GM18873 (cell line): ENCODE data around the gene SLC25A47.
"Not testable (repeated sequence)": the region's sequence is repeated elsewhere in the genome, so short reads cannot be mapped to it uniquely, and the experiment has no call there.

Experiments
- ATAC-seq: cut with Tn5 transposase; IDR thresholded peaks from one replicate; pipeline ENCODE4 v1.9.1; 2021; ENCODE audit warnings: mild to moderate bottlenecking, moderate library complexity, moderate number of reproducible peaks; ENCODE audit not compliant: unreplicated experiment, low FRiP score

The SLC25A47 gene, protein sequence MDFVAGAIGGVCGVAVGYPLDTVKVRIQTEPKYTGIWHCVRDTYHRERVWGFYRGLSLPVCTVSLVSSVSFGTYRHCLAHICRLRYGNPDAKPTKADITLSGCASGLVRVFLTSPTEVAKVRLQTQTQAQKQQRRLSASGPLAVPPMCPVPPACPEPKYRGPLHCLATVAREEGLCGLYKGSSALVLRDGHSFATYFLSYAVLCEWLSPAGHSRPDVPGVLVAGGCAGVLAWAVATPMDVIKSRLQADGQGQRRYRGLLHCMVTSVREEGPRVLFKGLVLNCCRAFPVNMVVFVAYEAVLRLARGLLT

DNA sequence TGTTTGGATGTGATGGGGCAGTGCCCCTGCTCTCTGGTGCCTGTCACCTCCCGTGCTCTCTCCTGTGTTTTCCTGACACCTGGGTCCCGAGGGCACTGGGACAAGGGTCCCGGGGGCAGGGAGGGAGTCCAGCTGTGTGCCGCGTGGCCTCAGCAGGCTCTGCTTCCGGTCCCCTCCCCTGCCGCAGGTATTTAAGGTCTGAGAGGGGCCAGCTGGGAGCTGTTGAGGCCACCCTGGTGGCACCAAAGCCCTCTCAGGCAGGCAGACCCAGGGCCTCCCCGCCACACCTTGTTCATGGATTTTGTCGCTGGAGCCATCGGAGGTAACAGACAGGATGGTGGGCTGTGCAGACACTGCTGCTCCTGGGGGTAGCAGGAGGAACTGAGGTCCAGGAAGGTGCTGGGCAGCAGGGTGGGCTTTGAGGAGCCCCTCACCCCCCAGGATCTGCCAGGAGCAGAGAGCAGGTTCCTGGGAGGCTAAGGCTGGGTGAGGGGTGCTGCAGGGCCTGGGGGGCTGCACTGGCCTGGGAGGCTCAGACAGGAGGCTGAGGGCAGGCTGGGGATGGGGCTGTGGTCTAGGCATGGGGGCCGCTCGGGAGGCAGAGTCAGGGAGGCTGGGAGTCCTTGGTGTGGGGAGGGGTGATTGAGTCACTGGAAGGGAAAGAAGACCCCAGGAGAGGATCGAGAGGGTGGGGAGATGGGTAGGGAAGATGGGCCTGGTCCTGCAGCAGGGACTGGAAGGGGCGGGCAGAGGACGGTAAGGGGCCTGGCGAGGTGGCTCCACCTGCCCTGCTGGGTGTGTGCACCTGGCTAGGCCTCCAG, at the start of gene SLC25A47:
SLC25A47 (plus strand) TSS at position 219 of the 821 bp plus-strand sequence; CDS start at position 295, 76 bp downstream.
- no peak for ATAC-seq

DNA sequence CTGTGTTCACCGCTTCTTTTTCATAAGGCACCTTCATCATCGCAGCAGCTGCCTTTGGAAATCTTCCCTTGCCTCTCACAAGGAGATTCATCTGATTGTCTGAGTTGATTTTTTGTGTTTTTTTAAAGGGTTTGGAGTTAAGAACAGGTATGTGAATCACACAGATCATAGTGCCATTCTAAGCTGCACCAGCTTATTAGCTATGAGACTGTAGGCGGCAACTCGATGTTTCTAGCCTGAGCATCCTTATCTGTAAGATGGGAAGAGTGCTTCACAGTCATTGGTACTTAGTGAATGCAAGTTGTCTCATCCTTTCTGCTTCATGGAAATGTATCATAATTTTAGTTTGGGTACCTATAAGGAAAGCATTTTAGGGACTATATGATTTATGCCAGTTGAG, 48.9 kb upstream of the SLC25A47 start:
- ATAC-seq: no peak

DNA sequence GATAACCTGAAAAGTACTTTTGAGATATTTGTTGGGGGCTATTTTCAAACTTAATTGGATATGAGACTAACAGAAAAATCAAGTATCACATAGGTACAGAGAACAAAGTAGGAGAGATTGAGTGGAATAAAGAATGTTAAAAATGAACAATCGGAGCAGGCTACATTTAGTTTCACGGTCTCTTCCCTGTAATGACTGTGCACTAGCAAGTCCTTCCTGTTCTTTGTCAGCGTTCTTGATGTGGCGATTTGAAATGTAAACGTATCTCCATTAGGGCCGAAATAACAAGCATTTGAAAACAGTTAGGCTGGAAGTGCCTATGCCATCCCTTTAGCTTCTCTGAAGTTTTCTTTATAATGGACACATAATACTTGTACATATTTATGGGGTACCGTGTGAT, 47.9 kb upstream of the SLC25A47 start:
- ATAC-seq: no peak

DNA sequence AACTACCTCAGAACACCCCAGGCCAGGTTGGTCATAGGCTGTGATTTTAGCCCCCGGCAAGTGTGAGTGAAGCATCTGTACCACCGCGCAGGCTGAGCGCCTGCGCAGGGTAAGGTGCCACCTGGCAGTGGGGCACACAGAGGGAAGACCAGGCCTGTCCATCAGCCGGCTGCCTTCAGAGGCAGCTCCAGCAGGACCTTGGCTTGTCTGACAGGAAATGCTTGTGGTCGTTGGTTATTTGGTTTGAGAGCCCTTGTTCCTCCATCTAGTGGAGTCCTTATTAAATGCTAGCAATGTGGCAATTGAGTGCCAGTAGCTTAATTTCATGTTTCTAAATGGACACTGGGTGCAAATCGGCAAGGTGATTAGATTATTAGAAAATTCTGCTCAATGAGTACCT, 44.4 kb upstream of the SLC25A47 start:
- no peak for ATAC-seq

DNA sequence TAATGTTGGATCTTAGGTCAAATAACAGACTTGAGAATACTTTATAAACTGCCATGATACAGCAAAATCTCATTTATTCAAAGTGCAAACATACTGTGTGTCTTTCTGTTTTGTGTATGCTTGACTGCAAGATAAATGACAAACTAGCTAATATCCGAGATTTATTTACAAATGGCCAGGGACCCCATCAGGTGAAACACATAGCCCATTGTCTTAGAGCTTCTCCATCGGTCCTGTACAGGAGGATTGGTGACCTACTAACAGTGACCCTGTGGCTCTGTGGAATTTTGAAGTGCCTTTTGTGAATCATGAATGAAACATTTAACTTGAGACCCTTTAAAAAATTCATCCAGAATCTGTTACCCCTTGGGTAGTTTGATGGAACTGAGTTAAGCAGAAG, 44.0 kb upstream of the SLC25A47 start:
- ATAC-seq: no peak

DNA sequence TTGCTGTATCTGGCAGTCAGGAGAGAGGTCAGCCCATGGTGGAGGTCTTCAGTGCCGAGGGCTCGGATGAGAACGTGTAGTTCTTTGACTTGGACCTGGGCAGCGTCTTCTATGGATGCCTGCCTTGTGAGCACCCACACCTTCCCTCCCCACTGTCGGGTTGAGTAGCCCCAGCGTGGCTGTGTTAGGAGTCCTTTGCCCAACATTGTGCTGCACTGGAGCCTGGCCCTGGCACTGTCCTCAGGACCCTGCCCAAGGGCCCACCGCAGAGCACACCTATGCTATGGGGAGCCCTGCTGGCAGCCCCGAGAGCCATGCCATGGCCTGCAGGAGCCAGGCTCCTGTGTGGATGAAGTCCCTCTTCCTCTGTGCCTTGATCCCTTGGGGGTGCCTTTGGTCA, 43.6 kb upstream of the SLC25A47 start:
- ATAC-seq: no peak

DNA sequence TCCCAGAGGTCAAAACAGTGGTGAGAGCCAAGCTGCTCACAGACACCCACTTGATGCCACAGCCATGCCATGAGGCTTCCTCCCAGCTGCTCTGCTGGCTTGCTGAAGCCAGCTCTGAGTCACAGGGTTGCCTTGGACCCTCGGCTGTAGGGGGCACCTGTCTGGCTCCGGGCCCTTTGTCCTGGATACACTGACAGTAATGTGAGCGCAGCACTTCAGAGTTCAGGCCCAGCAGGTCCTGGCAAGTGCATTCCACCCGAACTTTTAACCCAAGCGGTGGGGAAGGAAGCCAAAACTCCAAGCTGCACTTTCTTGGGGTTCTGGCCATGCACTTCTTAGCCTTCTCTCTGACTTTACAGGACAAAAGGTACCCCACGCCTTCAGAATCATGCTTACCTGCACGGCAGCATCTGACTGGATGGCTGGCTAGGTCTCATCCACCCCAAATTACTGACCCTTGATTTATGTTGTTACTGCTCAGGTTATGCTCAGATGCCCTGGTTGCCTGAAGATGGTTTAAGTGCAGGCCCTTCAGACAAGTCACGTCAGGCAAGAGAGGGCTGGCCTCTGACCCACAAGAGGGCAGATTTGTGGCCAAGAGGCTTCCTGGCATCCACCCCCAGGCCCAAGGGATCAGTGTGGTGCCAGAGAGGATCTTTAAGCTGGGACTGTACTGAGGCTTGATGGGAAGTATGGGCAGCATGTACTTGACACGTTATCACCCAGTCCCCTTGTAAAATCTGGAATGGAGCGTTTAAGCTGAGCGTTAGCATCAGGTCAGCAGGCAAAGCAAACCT, 41.7 kb upstream of the SLC25A47 start:
- no peak for ATAC-seq

DNA sequence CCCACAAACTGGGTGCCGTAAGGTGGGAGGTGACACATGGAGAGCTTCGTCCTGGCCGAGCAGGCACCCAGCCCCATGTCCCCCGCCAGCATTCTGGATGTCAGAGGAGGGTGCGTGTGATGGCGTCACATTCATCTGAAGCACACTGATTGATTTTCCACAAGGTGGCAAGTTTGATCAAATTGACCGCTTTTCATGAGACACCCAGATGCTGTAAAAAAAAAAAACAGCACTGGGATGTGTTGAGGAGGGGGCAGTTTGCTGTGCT, 41.1 kb upstream of the SLC25A47 start:
- no peak for ATAC-seq

DNA sequence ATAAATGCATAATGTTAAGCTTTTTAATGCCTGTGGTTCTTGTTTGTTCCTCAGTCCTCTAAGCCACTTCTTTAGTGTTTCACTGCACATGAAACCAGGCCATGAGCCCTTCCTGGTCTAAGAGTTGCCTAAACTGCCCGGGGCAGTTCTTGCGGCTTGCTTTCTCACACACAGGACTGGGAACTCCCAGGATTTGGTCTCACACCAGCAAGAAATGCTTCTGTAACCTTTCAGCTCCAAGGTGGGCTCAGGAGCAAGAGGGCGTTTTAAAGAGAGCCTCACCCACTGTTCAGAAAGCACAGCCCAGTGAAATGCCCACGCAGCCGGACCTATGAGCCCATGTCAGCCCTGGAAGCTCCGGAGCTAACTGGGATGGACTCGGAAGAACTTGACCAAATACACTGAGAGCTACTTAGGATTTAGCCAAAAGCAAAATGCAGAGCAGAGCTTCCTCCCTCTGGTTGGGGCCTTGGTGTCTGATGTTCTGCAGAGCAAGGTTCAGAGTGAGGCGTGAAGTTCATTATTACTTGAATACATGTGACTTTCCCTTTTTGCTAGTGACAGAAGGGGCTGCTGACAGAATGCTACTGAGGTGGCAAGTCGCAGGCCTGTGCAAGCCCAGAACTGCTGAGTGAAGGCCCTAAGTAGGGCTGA, 40.2 kb upstream of the SLC25A47 start:
- ATAC-seq: no peak

DNA sequence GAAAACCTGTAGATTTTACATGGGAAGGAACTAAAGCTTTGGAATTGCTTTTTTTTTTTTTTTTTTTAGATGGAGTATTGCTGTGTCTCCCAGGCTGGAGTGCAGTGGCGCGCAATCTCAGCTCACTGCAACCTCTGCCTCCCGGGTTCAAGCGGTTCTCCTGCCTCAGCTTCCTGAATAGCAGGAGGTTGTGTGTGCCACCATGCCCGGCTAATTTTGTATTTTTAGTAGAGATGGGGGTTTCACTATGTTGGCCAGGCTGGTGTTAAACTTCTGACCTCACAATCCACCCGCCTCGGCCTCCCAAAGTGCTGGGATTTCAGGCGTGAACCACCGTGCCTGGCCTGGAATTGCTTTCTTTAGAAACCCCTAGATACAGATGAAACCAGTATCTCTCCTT, 39.7 kb upstream of the SLC25A47 start:
- ATAC-seq: not testable (repeated sequence)

DNA sequence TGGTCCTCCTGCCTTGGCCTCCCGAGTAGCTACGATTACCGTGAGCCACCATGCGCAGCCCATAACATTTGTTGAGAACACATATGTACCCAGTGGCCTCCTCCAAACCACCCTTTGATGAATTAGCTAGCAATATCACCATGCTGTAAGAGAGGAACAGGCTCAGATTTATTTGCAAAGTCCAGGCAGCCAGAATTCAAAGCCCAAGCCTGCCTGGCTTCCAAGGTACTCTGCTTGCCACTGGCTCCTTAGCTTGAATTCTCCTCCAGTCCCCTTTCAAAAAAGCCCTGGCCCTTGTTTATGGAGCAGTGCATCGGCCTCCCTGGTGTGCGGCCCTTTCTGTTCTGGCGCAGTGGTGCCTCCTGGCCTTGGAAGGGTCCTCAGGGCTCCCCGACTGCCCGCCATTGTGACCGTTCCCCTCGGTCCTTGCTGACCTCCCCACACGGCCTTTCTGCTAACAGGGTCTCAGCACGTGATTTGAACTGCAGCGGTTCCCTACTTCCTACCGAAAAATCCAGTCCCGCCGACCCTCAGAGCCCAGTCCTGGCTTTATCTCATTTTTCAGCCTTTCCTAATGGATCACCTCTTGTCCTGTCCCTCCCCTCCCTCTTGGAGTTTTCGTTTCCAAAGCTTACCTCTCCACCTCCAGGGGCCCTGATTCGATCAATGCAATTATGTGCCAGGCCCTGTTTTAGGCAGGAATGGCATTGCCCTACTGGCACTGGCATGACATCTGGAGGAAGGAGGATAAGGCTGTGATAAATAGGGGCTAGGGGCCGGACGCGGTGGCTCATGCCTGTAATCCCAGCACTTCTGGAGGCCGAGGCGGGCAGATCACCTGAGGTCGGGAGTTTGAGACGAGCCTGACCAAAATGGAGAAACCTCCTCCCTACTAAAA, 38.9 kb upstream of the SLC25A47 start:
- no peak for ATAC-seq

DNA sequence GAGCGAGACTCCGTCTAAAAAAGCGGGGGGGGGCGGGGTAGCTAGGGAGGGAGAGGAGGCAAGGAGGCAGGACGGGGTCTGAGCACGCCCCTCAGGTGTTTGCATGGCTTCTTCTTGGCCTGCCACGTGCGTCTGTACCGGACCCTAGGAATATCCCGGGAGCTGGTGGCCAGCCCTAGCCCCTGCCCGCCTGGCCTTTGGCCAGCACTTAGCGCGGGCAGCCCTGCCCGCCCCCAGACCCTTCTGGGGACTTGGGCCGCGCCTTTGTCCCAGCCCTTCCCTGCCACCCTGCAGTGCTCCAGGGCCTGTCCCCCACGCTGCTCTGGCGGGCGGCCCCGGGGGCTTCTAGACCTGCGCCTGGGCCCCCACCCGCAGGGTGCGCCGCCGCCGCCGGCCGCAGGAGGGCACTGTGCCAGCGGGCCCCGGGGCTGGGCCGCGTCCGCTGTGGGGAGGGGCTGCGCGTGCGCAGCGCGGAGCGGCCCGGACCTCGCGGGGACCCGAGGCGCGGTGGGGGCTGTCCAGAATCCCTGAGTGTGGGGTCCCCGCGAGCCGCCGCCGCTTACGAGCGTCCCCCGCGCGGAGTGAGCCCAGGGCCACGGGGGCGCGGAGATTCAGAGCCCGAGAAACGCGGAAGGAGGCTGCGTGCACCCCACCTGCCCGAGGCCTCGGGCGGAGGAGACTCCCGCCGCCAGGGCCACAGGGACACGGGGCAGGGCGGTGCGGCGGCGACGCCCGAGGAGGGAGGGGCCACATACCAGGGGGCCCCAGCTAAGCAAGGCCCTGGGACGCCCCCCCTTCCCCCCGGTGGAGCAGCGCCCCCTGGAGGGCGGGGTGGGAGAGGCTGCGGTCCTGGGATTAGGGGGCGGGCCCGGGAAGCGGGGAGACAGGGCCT, 37.9 kb upstream of the SLC25A47 start:
- ATAC-seq: no peak

DNA sequence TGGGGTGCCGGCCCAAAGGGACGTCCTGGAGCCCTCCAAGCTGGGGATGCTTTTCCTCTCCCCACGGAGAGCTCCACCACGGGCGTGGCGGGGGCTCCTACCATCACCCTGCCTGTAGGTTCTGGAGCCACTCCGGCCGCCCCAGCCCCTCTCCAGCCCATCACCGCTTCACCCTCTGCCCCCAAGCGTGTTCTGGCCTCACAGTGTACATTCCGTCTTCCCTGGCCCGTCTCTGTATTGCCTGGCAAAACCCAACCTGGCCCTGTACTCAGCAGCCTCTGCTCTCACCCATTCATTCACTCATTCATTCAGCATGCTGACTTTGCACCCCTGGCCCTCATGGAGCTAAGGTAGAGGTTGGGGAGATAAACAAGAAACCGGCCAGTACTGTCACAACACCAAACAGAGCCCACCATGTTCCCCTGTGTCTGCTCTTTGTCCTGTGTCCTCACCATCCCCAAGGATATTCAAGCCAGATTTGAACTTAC, 37.2 kb upstream of the SLC25A47 start:
- ATAC-seq: no peak

DNA sequence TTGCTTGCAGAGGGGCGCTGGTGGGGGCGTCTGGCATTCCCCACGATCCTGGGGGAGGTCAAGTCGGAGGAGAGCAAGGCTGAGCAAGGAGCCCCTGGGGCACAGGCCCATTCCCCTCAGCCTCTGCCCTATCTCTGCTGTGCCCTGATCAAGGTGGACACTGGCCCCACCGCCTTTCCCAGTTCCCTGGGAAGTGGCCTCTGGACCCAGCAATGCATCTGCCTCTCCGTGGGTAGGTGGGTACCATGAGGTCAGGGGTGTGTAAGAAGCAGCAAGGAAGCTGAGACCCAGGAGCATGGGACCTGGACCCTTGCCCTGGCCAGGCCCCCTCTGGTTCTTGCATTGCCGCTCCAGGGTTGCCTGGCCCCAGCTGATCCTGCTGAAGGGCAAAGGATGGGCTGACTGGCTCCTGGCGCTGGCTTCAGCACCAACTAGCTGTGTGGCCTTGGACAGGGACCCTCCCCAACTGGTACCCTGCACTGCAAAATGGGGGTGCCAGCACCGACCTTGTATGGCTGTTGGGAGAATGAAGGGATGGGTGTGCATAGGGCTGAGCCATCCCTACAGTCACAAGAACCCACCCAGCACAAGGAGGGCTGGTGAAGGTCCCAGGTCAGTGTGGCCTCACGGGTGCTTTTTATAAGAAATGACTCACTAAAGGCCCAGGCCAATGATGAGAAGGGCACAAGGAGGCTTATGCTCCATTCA, 36.5 kb upstream of the SLC25A47 start:
- no peak for ATAC-seq

DNA sequence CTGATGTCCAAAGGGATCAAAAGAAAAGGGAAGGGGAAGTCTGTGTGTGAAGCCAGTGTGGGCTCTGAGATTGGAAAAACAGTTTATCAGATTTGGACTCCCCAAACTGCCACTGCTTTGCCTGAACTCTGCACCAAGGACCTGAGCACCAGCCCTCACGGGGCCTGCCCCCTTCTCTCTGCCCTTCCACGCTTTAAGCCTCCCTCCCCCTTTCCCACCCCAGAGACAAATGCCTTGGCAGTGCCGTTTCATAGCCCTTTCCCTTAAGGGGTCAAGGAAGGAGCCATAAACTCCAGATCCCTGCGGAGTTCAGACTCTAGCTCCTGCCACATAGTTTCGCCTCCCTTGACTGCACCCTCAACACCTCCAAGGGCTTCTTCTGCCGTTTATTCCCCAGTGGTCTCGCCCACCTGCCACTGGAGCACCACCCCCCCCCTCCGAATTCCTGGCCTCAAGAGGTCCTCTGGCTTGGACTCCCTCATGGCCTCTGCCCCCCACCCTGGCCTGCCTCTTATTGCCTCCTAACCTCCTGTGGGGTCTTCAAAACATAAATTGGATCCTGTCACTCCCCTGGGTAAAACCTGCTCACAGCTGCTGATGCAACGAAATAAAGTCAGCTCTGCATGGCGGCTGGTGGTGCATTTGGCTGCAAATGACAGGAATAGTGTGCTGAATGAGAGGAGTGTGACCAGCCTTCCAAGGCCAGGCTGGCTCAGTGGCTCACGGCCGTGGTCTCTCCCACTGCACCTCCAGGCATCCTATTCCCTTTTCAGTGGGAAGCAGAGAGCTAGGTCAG, 35.7 kb upstream of the SLC25A47 start:
- no peak for ATAC-seq

DNA sequence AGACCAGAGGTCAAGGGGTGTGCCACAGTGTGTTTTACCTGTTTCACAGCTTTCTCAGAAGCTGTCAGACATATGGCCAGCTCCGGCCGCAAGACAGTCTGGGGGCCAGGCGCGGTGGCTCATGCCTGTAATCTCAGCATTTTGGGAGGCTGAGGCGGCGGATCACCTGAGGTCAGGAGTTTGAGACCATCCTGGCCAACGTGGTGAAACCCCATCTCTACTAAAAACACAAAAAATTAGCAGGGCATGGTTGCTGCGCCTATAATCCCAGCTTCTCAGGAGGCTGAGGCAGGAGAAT, 35.2 kb upstream of the SLC25A47 start:
- not testable (repeated sequence) for ATAC-seq

DNA sequence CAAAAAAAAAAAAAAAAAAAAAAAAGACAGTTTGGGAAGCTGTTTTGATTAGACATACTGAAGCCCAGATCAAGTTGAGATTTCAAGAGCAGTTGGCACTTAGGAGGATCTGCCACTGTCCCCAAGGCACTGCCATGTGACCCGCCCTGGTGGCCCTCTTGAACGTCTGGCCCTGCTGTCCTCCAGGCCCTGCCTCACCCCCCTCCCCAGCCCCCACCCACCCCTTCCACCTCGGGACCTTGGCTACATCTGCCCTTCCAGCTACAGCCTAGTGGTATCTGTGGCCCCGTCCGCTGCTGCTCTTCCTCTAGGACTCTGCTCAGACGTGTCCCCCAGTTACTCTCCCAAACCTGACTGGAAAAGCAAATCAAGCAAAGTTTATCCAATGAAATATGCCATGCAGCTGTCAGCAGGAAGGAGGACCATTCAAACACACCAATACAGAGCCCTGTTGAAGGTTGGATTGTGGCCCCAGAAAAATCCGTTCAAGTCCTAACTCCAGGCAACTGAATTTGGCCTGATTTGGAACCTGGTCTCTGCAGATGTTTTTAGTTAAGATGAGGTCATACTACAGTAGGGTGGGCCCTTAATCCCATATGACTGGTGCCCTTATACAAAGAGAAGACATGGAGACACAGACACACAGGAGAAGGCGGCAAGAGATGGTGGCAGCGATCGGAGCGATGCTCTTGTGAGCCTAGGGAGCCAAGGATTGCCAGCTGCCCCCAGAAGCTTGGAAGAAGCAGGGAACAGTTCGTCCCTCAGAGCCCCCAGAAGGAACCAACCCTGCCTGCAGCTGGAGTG, 34.6 kb upstream of the SLC25A47 start:
- ATAC-seq: no peak
